SIG-M5 (cell line): Measurements from ENCODE around the gene SSX2.
"Not testable (repeated sequence)": the region's sequence is repeated elsewhere in the genome, so short reads cannot be mapped to it uniquely, and the experiment has no call there.

Source experiments
- DNase-seq: peaks from one replicate; lab custom pipeline; 2025; lab: John Stamatoyannopoulos, UW

SSX2 gene

GRCh38 chrX:52707078-52707477, at the start of gene SSX2:
SSX2 (minus strand) TSS chrX:52707178; CDS start chrX:52705749, 1,429 bp downstream.
- DNase-seq, result not testable (repeated sequence)

GRCh38 chrX:52750952-52751351, 44.0 kb upstream of the SSX2 start, which contains the start of gene SSX2B:
SSX2B (plus strand) TSS chrX:52751252; CDS start chrX:52752681, 1,429 bp downstream.
- not testable (repeated sequence) for DNase-seq

GRCh38 chrX:52692034-52692433, 14.9 kb downstream of the SSX2 start:
- not testable (repeated sequence) for DNase-seq

GRCh38 chrX:52662218-52662617, 44.8 kb downstream of the SSX2 start:
- not testable (repeated sequence) for DNase-seq

- DNase-seq, result not testable (repeated sequence)
Observed at GRCh38 chrX:52655475-52655874, 51.5 kb downstream of the SSX2 start.

- not testable (repeated sequence) for DNase-seq
Observed at GRCh38 chrX:52654800-52655199, 52.2 kb downstream of the SSX2 start, which contains the start of gene SSX7. SSX7 (minus strand) TSS chrX:52654900; CDS start chrX:52653472, 1,428 bp downstream.

- DNase-seq, result not testable (repeated sequence)
Observed at GRCh38 chrX:52650676-52651075, 56.3 kb downstream of the SSX2 start.

- not testable (repeated sequence) for DNase-seq
Observed at GRCh38 chrX:52648956-52649355, 58.0 kb downstream of the SSX2 start.
